HG03432 (cell line): ENCODE results near the gene PTPRG.

Experiments
- ATAC-seq: cut with Tn5 transposase; IDR thresholded peaks from one replicate; pipeline ENCODE4 v1.9.1; 2021; ENCODE audit warnings: mild to moderate bottlenecking, moderate library complexity; ENCODE audit not compliant: unreplicated experiment

Gene PTPRG

GRCh38 chr3:62193586-62194345 is 632.4 kb downstream of the PTPRG start:
- ATAC-seq = no peak

DNA sequence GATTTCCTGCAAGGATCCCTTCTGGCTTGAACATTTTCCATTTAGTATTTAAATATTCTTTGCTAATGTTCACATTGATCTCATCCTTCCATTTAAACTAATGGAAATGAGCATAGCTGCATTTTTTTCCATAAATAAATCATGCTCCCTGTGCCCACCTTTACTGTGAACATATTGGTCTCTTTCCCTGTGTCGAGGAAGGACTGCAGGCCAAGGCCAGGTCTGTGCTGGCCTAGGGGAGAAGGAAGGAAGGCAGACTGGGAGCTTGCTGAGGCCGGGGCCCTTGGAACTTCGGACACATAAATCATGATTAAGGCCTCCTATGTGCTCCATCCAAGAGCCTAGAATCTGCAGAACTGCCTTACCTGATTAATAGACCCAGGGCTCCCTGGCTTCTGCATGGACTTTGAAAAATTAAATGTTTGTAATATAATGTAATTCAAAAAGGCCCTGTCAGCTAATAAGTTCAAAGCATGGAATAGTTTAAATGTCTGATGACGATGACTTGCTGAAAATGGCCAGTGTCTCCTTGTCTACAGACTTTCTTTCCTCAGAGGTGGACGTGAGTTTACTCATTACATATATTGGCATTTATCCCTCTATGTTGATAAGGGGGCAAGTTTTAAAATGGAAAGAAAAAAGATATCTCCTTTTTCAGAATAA is 636.1 kb downstream of the PTPRG start:
- ATAC-seq = no peak

DNA sequence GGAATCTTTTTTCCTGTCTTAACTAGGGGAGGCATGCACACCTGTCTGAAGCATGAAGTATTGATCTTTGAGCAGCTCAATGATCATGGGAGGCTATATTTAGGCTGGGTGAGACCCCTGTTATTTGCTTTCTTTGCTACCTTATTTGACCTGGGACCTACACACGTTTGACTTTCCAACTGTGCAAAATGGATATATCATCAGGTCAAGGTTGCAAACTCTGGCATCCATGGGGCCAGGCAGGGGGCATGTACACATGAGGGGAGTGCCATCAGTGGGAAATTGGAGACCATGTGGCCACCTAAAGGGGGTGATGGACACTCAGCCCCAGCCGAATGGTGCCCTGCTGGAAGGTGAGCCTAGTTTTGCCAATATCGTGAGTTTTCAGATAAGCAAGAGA is 637.8 kb downstream of the PTPRG start:
- no peak for ATAC-seq

DNA sequence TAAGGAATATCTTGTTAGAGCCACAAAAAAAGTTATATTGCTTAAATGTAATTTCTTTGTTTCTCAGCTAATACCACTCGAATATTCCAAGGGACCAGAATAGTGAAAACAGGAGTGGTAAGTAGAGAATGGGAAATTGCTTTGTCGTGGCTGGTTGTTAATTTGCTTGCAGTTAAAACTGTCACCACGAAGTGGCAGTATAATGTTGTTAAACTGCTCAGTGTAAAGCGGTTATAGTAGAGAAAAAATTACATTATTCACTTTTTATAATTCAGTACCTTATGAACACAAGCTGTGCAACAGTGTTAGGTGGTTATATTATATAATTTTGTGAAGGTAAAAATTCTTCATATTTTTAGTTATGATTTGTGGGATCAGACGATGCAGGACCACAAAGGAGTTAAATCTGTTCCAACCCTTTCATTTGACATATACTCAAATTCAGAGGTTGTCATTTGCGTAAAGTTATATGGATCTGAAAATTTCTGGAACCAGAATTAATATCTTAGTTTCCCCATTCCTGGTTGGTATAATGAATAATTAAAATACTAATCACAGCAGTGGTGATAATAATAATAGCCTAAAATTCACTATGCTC is 640.2 kb downstream of the PTPRG start:
- ATAC-seq = no peak

DNA sequence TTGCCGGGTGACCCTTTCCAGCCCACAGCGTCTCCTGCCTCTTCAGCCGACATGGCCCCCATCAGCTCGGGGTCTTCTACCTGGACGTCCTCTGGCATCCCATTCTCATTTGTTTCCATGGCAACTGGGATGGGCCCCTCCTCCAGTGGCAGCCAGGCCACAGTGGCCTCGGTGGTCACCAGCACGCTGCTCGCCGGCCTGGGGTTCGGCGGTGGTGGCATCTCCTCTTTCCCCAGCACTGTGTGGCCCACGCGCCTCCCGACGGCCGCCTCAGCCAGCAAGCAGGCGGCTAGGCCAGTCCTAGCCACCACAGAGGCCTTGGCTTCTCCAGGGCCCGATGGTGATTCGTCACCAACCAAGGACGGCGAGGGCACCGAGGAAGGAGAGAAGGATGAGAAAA is 641.8 kb downstream of the PTPRG start:
- ATAC-seq = no peak

GRCh38 chr3:62203561-62203960 is 642.2 kb downstream of the PTPRG start:
- ATAC-seq = no peak

GRCh38 chr3:62207197-62207596 is 645.8 kb downstream of the PTPRG start:
- ATAC-seq = no peak

DNA sequence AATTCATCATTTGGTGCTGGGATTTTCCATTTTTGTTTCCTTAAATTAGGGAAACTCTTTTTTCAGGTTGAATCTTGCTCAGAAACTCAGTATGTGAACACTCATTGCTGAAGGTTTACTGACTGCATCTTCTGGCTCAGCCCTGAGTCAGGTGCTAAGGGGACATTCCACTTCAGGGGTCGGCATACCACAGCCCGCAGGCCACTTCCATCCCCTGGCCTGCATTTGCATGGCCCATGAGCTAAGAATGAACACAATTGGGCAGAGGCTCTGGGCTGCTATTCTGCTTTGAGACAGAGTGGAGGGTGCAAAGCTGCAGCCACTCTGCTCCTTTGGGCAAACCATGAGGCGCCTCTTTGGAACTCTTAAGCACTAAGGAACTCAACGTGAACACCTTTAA is 647.0 kb downstream of the PTPRG start:
- no peak for ATAC-seq

GRCh38 chr3:62209101-62209500 is 647.7 kb downstream of the PTPRG start:
- no peak for ATAC-seq

DNA sequence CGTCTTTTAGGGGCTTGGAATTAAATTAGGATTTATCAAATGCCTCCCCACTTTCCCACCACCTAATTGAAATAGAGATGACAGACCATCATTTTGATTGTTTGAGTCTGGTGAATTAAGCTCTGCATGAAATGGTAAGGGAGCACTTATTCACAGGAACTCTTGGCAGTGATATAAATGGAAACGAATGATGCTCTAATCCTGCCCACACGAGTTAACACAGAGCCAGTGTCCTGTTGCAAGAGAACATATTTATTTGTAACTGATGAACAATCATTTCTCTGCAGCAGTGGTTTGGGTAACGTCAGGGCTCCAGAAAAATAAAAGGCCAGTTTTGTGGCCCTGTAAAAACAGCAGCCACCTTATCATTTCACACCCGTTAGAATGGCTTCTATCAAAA is 648.6 kb downstream of the PTPRG start:
- no peak for ATAC-seq

DNA sequence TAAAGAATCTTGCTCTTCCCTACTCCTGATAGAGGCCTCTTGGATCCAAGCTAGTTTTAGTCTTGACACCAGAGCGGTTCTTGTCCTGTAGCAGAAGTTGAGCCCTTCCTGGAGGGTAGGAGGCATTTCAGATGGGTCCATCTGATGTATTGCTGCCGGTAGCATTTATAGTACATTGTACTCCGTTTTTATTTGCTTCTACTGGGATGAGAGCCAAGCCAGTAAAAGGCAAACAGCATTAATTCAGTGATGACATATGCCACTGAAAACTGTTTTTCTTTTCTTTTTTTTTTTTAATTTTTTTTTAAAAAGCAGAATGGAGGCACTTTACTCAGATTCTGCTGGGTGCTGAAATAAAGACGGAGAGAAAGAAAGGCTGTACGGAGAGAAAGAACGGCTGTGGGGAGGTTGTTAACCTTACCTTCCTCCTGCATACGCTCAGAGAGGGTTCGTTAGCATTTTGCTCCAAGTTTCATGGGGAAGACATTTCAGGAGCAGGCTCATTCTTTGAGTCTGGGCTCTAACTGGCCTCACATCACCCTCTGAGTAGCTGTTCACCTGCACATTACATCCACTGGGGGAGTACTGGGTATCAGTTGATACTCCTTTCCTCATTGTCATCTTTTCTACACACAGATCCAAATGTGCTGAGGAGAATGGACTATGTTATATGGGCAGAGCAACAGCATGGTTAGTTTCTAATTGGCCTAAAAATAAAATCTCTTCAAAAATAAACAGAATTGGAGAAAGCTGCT is 650.5 kb downstream of the PTPRG start:
- ATAC-seq = no peak

DNA sequence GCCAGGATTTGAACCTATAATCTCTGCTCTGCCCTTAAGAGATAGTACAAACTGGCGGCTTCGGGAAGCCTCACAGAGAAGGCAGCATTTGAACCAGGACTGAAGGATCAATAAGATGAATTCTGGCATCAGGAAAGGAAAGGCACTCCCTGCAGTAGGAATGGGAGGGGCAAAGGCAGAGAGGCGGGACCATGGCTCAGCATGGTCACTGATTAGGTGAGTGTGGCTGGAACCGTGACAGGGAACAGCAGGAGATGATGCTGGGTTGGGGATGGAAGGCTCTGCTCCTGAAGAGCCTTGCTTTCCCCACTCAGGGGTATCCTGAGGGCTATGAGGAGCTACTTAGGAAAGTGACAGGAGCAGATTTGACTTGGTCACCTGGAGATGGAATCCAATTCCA is 653.5 kb downstream of the PTPRG start:
- no peak for ATAC-seq

DNA sequence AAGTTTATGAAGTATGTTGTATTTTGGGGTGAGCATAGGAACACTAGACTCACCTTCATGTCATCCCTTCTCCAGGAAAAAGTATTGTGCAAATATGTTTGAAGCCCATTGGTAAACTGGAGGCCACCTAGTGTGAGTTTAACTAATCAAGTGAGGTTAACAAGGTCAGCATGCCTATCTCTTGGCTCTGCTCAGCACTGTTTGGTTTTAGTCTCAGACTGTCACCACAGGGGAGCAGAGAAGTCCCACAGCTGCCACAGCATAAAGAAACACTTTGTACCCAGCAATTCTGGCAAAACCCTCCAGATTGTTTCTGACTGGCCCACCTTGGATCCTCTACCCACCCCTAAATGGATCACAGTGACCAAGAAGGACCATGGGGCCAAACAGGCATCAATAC is 659.2 kb downstream of the PTPRG start:
- no peak for ATAC-seq

GRCh38 chr3:62225051-62225450 is 663.7 kb downstream of the PTPRG start:
- ATAC-seq = no peak

- ATAC-seq = no peak
Measured at GRCh38 chr3:62226601-62227339, 665.4 kb downstream of the PTPRG start.

GRCh38 chr3:62228467-62228866 is 667.1 kb downstream of the PTPRG start:
- ATAC-seq = no peak

DNA sequence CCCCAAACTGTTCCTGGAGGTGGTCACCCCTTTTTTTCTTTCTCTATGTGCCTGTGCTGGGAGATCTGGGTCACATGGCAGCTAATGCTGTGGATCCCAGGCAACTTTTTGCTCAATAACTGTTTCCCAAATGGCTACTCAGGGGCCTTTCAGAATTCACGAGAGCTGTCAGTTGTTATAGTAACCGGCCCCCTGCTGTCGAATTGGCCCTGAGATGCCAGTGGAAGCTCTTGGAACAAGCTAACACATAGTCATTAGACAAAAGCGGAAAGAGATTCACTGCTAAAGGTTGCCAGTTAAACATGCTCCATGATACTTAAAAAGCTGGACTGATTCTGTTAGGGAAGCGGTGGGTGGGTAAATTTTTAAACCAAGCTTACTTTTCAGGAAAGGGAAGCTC is 667.8 kb downstream of the PTPRG start:
- ATAC-seq = no peak

GRCh38 chr3:62229908-62230307 is 668.5 kb downstream of the PTPRG start:
- no peak for ATAC-seq

GRCh38 chr3:62233065-62233464 is 671.7 kb downstream of the PTPRG start:
- no peak for ATAC-seq

GRCh38 chr3:62236016-62236415 is 674.6 kb downstream of the PTPRG start:
- no peak for ATAC-seq
